Measurements from ENCODE around the gene PPP2R2C.

The PPP2R2C gene

GRCh38 chr4:6354119-6354518 lies 118.3 kb downstream of the PPP2R2C start:
- Histone ChIP-seq H3K27me3 (ENCODE audit: control insufficient read depth in 5 of 5, insufficient read depth in 4 of 5, low read length in 5 of 5) (peaks cover 0 to 31% (median 11%) of the 10 kb centered on the region in 5 donors), H3K27ac (ENCODE audit: low read depth, low read length) (no peak overlapping the region), H3K36me3 (ENCODE audit: control insufficient read depth in 5 of 5, insufficient read depth in 5 of 5, low read length in 5 of 5) (no peaks in the 10 kb centered on the region), H3K9me3 (ENCODE audit: control insufficient read depth in 5 of 5, low read length in 5 of 5) (peaks cover 0 to 3% (median 0%) of the 10 kb centered on the region in 5 donors), H3K9ac (ENCODE audit: low read length in 5 of 5) (no peak overlapping the region), H3K4me1 (ENCODE audit: control insufficient read depth in 5 of 5, insufficient read depth in 5 of 5, low read length in 5 of 5) (no peaks in the 10 kb centered on the region), H3K4me3 (ENCODE audit: low read depth in 1 of 5, low read length in 5 of 5) (no peak overlapping the region)

- Histone ChIP-seq H3K27ac (ENCODE audit: low read depth, low read length) (no peak overlapping the region), H3K9ac (ENCODE audit: low read length in 5 of 5) (no peak overlapping the region), H3K9me3 (ENCODE audit: control insufficient read depth in 5 of 5, low read length in 5 of 5) (no peaks in the 10 kb centered on the region), H3K27me3 (ENCODE audit: control insufficient read depth in 5 of 5, insufficient read depth in 4 of 5, low read length in 5 of 5) (peaks cover 0 to 43% (median 18%) of the 10 kb centered on the region in 5 donors), H3K4me1 (ENCODE audit: control insufficient read depth in 5 of 5, insufficient read depth in 5 of 5, low read length in 5 of 5) (no peaks in the 10 kb centered on the region), H3K4me3 (ENCODE audit: low read depth in 1 of 5, low read length in 5 of 5) (no peak overlapping the region), H3K36me3 (ENCODE audit: control insufficient read depth in 5 of 5, insufficient read depth in 5 of 5, low read length in 5 of 5) (no peaks in the 10 kb centered on the region)
Measured at GRCh38 chr4:6352031-6352692, 120.3 kb downstream of the PPP2R2C start.

DNA sequence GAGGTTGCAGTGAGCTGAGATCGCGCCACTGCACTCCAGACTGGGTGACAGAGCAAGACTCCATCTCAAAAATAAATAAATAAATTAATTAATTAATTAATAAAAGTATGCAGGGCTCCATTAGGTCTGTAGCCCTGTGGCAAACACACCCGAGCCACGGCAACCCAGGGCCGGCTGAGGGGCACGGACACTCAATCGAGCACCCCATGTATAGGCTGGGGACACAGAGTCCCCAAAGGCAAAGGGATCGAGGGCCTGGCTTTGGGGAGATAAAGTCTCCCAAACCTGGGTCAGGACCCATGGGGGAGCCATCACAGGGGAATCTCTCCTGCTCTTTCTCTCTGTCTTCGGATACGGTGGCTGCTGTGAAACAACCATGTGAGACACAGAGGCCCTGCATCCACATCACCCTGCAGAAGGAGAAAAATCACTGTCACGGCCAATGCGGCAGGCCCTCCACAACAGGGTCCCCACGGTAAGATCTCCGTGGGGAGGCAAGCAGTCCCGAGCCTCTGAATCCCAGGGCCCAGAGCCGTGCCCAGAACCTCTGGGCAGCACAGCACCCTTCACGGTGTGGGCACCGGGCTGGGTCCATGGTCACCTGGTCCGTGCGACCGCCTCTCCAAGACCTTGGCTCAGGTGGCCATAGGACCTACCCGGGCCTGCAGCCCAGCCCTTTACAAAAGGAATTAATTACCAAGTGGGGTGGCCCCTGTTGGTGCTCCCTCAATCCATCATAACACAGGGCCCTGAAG lies 121.0 kb downstream of the PPP2R2C start:
- peaks cover 0 to 45% (median 20%) of the 10 kb centered on the region in 5 donors for H3K27me3 ChIP-seq (ENCODE audit: control insufficient read depth in 5 of 5, insufficient read depth in 4 of 5, low read length in 5 of 5)
- no peak overlapping the region for H3K4me3 ChIP-seq (ENCODE audit: low read depth in 1 of 5, low read length in 5 of 5)
- no peaks in the 10 kb centered on the region for H3K9me3 ChIP-seq (ENCODE audit: control insufficient read depth in 5 of 5, low read length in 5 of 5)
- H3K27ac ChIP-seq (ENCODE audit: low read depth, low read length) = no peak overlapping the region
- no peak overlapping the region for H3K9ac ChIP-seq (ENCODE audit: low read length in 5 of 5)
- no peaks in the 10 kb centered on the region for H3K36me3 ChIP-seq (ENCODE audit: control insufficient read depth in 5 of 5, insufficient read depth in 5 of 5, low read length in 5 of 5)
- H3K4me1 ChIP-seq (ENCODE audit: control insufficient read depth in 5 of 5, insufficient read depth in 5 of 5, low read length in 5 of 5) = no peaks in the 10 kb centered on the region

DNA sequence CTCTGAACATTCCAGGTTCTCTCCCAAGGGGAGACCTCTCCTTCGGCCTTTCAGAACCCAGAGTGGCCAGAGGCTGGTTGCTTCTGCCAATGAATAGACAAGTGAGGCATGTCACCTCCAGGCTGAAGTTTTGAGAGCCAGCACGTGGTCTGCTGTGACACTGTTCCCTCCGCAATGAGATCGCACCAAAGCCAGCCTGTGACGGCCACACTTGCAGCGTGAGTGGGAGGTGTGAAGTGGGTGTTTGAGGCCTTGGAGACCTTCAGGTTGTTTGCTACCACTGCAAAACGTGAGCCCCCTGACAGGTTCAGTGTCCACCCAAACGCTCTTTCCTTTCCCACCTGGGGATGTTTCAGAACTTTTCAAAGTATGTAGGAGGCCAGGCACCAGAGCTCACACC lies 121.8 kb downstream of the PPP2R2C start:
- no peak overlapping the region for H3K9ac ChIP-seq (ENCODE audit: low read length in 5 of 5)
- no peak overlapping the region for H3K27ac ChIP-seq (ENCODE audit: low read depth, low read length)
- no peaks in the 10 kb centered on the region for H3K36me3 ChIP-seq (ENCODE audit: control insufficient read depth in 5 of 5, insufficient read depth in 5 of 5, low read length in 5 of 5)
- no peaks in the 10 kb centered on the region for H3K4me1 ChIP-seq (ENCODE audit: control insufficient read depth in 5 of 5, insufficient read depth in 5 of 5, low read length in 5 of 5)
- H3K9me3 ChIP-seq (ENCODE audit: control insufficient read depth in 5 of 5, low read length in 5 of 5) = no peaks in the 10 kb centered on the region
- H3K4me3 ChIP-seq (ENCODE audit: low read depth in 1 of 5, low read length in 5 of 5) = no peak overlapping the region
- H3K27me3 ChIP-seq (ENCODE audit: control insufficient read depth in 5 of 5, insufficient read depth in 4 of 5, low read length in 5 of 5) = peaks cover 0 to 41% (median 20%) of the 10 kb centered on the region in 5 donors

- Histone ChIP-seq H3K4me3 (ENCODE audit: low read depth in 1 of 5, low read length in 5 of 5) (no peak overlapping the region), H3K9ac (ENCODE audit: low read length in 5 of 5) (no peak overlapping the region), H3K36me3 (ENCODE audit: control insufficient read depth in 5 of 5, insufficient read depth in 5 of 5, low read length in 5 of 5) (no peaks in the 10 kb centered on the region), H3K4me1 (ENCODE audit: control insufficient read depth in 5 of 5, insufficient read depth in 5 of 5, low read length in 5 of 5) (no peaks in the 10 kb centered on the region), H3K27ac (ENCODE audit: low read depth, low read length) (no peak overlapping the region), H3K27me3 (ENCODE audit: control insufficient read depth in 5 of 5, insufficient read depth in 4 of 5, low read length in 5 of 5) (peaks cover 0 to 41% (median 20%) of the 10 kb centered on the region in 5 donors), H3K9me3 (ENCODE audit: control insufficient read depth in 5 of 5, low read length in 5 of 5) (peaks cover 0 to 6% (median 0%) of the 10 kb centered on the region in 5 donors)
Measured at GRCh38 chr4:6349896-6350603, 122.4 kb downstream of the PPP2R2C start.

GRCh38 chr4:6348408-6348807 lies 124.0 kb downstream of the PPP2R2C start:
- Histone ChIP-seq H3K27me3 (ENCODE audit: control insufficient read depth in 5 of 5, insufficient read depth in 4 of 5, low read length in 5 of 5) (peaks cover 0 to 38% (median 19%) of the 10 kb centered on the region in 5 donors), H3K27ac (ENCODE audit: low read depth, low read length) (no peak overlapping the region), H3K9me3 (ENCODE audit: control insufficient read depth in 5 of 5, low read length in 5 of 5) (peaks cover 0 to 6% (median 0%) of the 10 kb centered on the region in 5 donors), H3K36me3 (ENCODE audit: control insufficient read depth in 5 of 5, insufficient read depth in 5 of 5, low read length in 5 of 5) (no peaks in the 10 kb centered on the region), H3K9ac (ENCODE audit: low read length in 5 of 5) (no peak overlapping the region), H3K4me3 (ENCODE audit: low read depth in 1 of 5, low read length in 5 of 5) (no peak overlapping the region), H3K4me1 (ENCODE audit: control insufficient read depth in 5 of 5, insufficient read depth in 5 of 5, low read length in 5 of 5) (no peaks in the 10 kb centered on the region)

DNA sequence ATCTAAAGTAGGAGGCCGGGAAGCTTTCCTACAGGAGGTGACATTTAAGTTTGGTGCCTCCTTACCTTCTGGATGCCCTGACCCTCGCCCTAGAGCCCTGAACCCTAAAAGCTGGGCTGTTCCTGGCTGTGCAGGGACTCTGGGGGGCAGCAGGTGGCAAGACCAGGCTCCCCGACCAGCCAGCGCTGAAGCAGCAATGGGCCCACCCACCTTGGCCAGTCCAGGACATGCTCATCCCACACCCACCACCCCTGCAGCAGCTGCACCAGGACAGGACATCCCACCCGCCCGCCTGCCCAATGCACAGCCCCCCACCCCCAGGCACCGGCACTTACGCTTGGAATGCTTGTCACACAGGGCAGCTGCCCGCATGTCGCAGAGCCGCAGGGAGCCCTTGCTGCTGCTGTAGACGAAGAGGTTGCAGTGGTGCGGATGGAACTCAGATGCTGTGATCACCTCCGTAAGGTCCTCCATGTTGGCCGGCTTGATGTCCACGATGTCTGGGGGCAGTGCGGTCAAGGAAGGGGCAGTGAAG lies 124.8 kb downstream of the PPP2R2C start:
- peaks cover 0 to 6% (median 0%) of the 10 kb centered on the region in 5 donors for H3K9me3 ChIP-seq (ENCODE audit: control insufficient read depth in 5 of 5, low read length in 5 of 5)
- no peak overlapping the region for H3K9ac ChIP-seq (ENCODE audit: low read length in 5 of 5)
- peaks cover 0 to 34% (median 19%) of the 10 kb centered on the region in 5 donors for H3K27me3 ChIP-seq (ENCODE audit: control insufficient read depth in 5 of 5, insufficient read depth in 4 of 5, low read length in 5 of 5)
- H3K27ac ChIP-seq (ENCODE audit: low read depth, low read length) = no peak overlapping the region
- no peak overlapping the region for H3K4me3 ChIP-seq (ENCODE audit: low read depth in 1 of 5, low read length in 5 of 5)
- no peaks in the 10 kb centered on the region for H3K36me3 ChIP-seq (ENCODE audit: control insufficient read depth in 5 of 5, insufficient read depth in 5 of 5, low read length in 5 of 5)
- H3K4me1 ChIP-seq (ENCODE audit: control insufficient read depth in 5 of 5, insufficient read depth in 5 of 5, low read length in 5 of 5) = no peaks in the 10 kb centered on the region

GRCh38 chr4:6346373-6347110 lies 125.9 kb downstream of the PPP2R2C start:
- no peaks in the 10 kb centered on the region for H3K4me1 ChIP-seq (ENCODE audit: control insufficient read depth in 5 of 5, insufficient read depth in 5 of 5, low read length in 5 of 5)
- peaks cover 0 to 32% (median 21%) of the 10 kb centered on the region in 5 donors for H3K27me3 ChIP-seq (ENCODE audit: control insufficient read depth in 5 of 5, insufficient read depth in 4 of 5, low read length in 5 of 5)
- H3K9me3 ChIP-seq (ENCODE audit: control insufficient read depth in 5 of 5, low read length in 5 of 5) = peaks cover 0 to 6% (median 0%) of the 10 kb centered on the region in 5 donors
- no peak overlapping the region for H3K9ac ChIP-seq (ENCODE audit: low read length in 5 of 5)
- no peak overlapping the region for H3K27ac ChIP-seq (ENCODE audit: low read depth, low read length)
- H3K4me3 ChIP-seq (ENCODE audit: low read depth in 1 of 5, low read length in 5 of 5) = no peak overlapping the region
- H3K36me3 ChIP-seq (ENCODE audit: control insufficient read depth in 5 of 5, insufficient read depth in 5 of 5, low read length in 5 of 5) = no peaks in the 10 kb centered on the region

- no peaks in the 10 kb centered on the region for H3K36me3 ChIP-seq (ENCODE audit: control insufficient read depth in 5 of 5, insufficient read depth in 5 of 5, low read length in 5 of 5)
- H3K27me3 ChIP-seq (ENCODE audit: control insufficient read depth in 5 of 5, insufficient read depth in 4 of 5, low read length in 5 of 5) = peaks cover 0 to 31% (median 21%) of the 10 kb centered on the region in 5 donors
- no peak overlapping the region for H3K27ac ChIP-seq (ENCODE audit: low read depth, low read length)
- no peak overlapping the region for H3K4me3 ChIP-seq (ENCODE audit: low read depth in 1 of 5, low read length in 5 of 5)
- peaks cover 0 to 6% (median 0%) of the 10 kb centered on the region in 5 donors for H3K9me3 ChIP-seq (ENCODE audit: control insufficient read depth in 5 of 5, low read length in 5 of 5)
- H3K9ac ChIP-seq (ENCODE audit: low read length in 5 of 5) = no peak overlapping the region
- no peaks in the 10 kb centered on the region for H3K4me1 ChIP-seq (ENCODE audit: control insufficient read depth in 5 of 5, insufficient read depth in 5 of 5, low read length in 5 of 5)
Measured at GRCh38 chr4:6345866-6346265, 126.5 kb downstream of the PPP2R2C start.
